ENCODE measurements around the gene RAPGEF4.

GRCh38 chr2:172705352-172705751, 30.3 kb upstream of the RAPGEF4 start:
- TF ChIP-seq, protein P1, sequence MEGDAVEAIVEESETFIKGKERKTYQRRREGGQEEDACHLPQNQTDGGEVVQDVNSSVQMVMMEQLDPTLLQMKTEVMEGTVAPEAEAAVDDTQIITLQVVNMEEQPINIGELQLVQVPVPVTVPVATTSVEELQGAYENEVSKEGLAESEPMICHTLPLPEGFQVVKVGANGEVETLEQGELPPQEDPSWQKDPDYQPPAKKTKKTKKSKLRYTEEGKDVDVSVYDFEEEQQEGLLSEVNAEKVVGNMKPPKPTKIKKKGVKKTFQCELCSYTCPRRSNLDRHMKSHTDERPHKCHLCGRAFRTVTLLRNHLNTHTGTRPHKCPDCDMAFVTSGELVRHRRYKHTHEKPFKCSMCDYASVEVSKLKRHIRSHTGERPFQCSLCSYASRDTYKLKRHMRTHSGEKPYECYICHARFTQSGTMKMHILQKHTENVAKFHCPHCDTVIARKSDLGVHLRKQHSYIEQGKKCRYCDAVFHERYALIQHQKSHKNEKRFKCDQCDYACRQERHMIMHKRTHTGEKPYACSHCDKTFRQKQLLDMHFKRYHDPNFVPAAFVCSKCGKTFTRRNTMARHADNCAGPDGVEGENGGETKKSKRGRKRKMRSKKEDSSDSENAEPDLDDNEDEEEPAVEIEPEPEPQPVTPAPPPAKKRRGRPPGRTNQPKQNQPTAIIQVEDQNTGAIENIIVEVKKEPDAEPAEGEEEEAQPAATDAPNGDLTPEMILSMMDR (conservative IDR thresholded peaks at IDR 0.05) = no peak; the same call in 1 of the 2 replicates
- no peak for TF ChIP-seq EZH2 (IDR thresholded peaks at IDR 0.05; ENCODE audit: low read depth)
